SH-SY5Y (cell line): ENCODE results near the gene CYB5R2.

Experiments
- GATA2 ChIP-seq: IDR thresholded peaks from 2 replicates; pipeline ENCODE4 v1.6.1; 2011; ENCODE audit warnings: mild to moderate bottlenecking, low read depth, low read length
- GATA3 ChIP-seq: IDR thresholded peaks from 2 replicates; pipeline ENCODE4 v1.6.1; 2011; ENCODE audit warnings: low read depth, mild to moderate bottlenecking, low read length, moderate library complexity

DNA sequence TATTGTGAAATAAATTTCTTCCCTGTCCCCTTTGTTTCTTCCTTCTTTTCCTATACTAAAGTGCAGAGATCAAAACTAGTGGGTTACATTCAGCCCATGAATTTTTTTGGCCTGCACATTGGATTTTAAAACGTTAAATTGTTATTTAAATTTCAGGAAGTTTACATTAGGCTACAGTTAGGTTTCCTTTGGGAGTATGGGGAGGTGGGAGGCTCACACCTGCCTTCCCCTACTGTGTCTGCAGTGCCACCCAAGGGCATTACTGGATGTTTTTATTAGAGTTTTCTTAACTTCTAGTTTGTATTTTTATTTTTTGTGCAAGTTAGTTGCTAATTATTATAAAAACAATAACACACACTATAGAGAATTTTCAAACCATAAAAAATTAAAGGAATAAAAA lies 51.7 kb downstream of the CYB5R2 start:
- TF ChIP-seq GATA2 (no peak), GATA3 (no peak)
